ENCODE measurements around the gene RPL29.

RPL29 gene

DNA sequence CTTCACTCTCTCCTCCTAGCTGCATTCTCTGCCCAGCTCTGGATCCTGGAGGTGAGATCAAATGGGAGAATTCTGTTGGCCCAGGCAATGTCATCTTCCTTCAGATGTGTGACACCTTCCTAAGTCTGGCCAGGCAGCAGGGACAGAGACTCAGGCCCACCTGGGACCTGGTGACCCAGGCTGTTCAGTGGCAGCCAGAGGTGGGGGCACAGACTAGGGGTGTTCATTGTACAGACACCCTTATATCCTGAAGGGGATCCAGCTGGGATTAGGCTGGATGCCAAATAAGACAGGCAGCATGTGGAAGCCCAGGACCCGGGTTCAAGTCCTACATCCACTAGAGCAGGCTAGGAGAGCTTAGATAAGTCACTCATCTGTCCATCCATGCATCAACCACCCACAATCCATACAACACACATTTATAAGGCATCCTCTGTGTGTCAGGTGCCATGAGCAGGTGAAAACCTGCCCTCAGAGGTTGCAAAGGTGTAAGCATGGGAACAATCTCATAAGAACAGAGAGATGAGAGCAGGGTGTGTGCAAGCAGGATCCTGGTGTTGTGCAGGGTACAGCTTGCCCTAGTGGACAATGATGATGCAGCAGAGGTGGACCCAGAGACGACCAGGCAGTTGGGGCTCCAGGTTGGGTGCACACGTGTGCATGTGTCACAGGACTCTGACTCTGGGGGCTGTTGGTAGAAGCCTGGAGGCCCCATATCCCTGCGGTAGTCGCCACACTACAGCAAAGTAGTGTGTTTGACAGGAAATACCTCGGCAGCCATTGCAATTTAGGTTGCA is 18.3 kb upstream of the RPL29 start:
- TF ChIP-seq, protein P1, sequence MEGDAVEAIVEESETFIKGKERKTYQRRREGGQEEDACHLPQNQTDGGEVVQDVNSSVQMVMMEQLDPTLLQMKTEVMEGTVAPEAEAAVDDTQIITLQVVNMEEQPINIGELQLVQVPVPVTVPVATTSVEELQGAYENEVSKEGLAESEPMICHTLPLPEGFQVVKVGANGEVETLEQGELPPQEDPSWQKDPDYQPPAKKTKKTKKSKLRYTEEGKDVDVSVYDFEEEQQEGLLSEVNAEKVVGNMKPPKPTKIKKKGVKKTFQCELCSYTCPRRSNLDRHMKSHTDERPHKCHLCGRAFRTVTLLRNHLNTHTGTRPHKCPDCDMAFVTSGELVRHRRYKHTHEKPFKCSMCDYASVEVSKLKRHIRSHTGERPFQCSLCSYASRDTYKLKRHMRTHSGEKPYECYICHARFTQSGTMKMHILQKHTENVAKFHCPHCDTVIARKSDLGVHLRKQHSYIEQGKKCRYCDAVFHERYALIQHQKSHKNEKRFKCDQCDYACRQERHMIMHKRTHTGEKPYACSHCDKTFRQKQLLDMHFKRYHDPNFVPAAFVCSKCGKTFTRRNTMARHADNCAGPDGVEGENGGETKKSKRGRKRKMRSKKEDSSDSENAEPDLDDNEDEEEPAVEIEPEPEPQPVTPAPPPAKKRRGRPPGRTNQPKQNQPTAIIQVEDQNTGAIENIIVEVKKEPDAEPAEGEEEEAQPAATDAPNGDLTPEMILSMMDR (IDR thresholded peaks at IDR 0.05), result no peak
- TF ChIP-seq ZFX (IDR thresholded peaks at IDR 0.05; ENCODE audit: borderline replicate concordance), result no peak
- H3K27ac ChIP-seq, result no peak overlapping the region

DNA sequence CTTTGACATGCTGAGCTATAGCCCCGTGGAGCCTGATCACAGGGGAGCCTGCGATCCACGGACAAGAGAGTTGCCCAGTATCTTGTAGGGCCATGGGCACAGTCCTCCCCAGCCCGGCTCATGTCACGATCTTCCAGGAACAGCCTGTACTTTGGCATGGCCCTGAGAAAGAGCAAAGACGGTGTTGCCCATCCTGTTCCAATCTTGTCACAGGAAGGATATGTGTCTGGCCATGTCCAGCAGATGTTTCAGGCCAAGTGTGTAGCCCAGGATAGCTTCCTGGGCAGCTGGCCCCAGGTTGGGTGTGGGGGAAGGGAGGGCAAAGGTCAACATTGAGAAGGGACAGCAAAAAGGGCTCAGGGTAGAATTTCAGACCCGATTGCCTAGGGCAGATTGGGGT is 17.0 kb upstream of the RPL29 start:
- TF ChIP-seq ZFX (IDR thresholded peaks at IDR 0.05; ENCODE audit: borderline replicate concordance), result no peak
- TF ChIP-seq, protein P1 (IDR thresholded peaks at IDR 0.05), result no peak
- H3K27ac ChIP-seq, result no peak overlapping the region

DNA sequence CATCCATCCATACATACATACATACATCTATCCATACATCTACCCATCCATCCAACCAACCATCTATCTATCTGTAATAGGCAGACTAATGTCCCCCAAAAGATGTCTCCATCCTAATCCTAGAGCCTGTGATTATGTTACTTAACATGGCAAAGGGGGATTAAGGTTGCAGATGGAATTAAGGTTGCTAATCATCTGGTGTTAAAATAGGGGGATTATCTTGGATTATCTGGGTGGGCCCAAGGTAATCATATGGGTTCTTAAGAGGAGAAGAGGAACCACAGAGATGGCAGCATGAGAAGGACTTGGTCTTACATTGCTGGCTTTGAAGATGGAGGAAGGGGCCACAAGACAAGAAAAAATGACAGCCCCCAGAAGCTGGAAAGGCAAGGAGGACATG is 14.7 kb upstream of the RPL29 start:
- TF ChIP-seq, protein P1 (IDR thresholded peaks at IDR 0.05), result no peak
- TF ChIP-seq ZFX (IDR thresholded peaks at IDR 0.05; ENCODE audit: borderline replicate concordance), result no peak
- no peak overlapping the region for H3K27ac ChIP-seq

DNA sequence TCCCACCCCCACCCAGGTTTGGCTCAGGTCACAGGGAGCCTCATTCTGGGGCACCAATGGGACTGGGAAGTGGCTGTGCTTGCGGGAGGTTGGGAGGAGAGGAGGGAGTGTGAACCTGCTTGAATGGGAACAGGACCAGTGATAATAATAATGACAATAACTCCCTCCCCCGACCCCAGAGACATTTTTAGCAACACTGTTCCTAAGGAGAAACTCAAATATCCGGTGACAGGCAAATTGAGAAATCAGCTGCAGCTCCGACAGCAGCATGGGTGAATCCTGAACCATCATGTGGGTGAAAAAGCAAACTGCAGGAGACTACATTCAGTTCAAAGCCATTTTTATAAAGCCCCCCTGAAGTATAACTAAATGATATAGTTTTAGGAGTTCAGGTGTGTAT is 11.6 kb upstream of the RPL29 start:
- TF ChIP-seq, protein P1 (IDR thresholded peaks at IDR 0.05), result no peak
- no peak for TF ChIP-seq ZFX (IDR thresholded peaks at IDR 0.05; ENCODE audit: borderline replicate concordance)
- no peak overlapping the region for H3K27ac ChIP-seq

DNA sequence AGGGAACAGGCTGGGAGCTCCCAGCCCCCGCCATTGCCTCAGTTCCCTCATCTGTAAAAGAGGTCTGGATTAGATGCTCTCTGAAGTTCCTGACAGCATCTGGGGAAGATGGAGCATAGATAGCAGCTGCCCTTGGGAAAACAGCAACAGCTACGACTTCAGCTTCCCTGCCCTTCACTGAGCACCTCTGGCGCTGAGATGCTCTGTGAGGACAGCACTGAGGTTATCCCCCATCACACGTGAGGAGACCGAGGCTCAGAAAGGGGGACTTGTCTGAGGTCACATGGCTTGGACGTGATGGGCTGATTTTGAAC is 11.1 kb upstream of the RPL29 start:
- TF ChIP-seq, protein P1 (IDR thresholded peaks at IDR 0.05), result no peak
- no peak for TF ChIP-seq ZFX (IDR thresholded peaks at IDR 0.05; ENCODE audit: borderline replicate concordance)
- no peak overlapping the region for H3K27ac ChIP-seq

DNA sequence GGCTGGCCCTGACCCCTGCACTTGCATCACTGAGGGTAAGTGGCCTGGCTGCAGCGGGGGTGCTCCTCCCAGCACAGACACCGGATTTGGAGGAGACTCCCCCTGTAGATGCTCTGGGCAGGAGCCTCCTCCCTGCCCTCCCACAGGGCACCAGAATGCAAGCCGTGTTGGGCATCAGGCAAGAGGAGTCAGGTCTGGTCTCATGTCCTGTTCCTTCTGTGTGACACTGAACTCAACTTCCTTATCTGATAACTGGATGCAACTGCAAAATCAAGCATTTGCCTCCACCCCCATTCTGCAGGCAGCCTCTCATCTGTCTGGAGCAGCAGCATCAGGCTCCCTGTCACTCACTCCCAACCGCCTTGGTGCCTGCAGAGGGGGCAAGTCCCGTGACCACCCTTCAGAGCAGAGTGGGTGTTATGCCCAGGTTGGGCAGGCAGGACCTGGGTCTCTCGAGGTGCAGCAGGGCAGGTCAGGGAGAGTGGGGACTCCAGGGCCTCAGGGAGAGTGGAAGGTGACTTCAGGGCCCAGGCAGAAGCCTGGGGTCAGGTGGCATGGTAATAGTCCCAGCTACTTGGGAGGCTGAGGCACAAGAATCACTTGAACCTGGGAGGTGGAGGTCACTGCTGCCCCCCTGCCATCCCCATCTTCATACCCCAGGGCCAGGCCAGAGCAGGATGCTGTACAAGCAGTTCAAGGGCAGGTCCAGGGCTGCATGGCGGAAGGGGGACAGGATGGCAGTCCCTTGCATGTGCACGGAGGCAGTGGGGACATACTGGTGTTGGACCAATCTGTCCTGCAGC is 10.5 kb upstream of the RPL29 start:
- TF ChIP-seq, protein P1 (IDR thresholded peaks at IDR 0.05), result no peak
- TF ChIP-seq ZFX (IDR thresholded peaks at IDR 0.05; ENCODE audit: borderline replicate concordance), result no peak
- H3K27ac ChIP-seq, result no peak overlapping the region

DNA sequence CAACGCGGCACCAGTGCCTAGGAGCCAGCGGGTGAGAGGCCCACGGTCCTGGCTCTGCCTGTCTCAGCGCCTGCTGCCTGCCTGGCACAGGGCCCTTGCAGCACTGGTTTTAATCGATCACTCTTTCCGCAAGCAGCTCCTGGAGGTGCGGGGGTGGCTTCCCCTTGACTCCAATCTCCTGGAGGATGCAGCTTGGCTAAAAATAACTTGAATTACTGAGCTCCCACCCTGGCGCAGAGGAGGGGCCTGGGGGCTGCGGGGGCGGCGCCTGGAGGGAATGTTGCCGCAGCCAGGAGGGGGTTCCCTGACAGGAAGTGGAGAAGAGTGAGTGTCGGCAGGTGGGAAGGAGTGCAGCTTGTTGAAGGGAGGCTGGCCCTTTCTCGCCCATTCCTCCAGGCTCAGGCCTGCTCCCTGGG is 9.9 kb upstream of the RPL29 start:
- TF ChIP-seq, protein P1 (IDR thresholded peaks at IDR 0.05), result no peak
- TF ChIP-seq ZFX (IDR thresholded peaks at IDR 0.05; ENCODE audit: borderline replicate concordance), result no peak
- no peak overlapping the region for H3K27ac ChIP-seq

Data from 22Rv1 (cell line).